DOHH2 (cell line): ENCODE results near the gene EXOC3L1.

Experiments used
- H3F3A ChIP-seq: fragments of 200-600 bp; sonication (generic), shearing (Covaris generic); 2 replicates; pipeline ENCODE4 v1.6.0; 2016; ENCODE audit warnings: antibody characterized with exemption, mild to moderate bottlenecking; ENCODE audit not compliant: control insufficient read depth, insufficient read depth
- H3K27ac ChIP-seq: fragments of 200-600 bp; sonication (generic); 2 replicates; pipeline ENCODE4 v1.5.1; 2014; ENCODE audit warnings: low read depth, mild to moderate bottlenecking, low read length, moderate library complexity
- H3K27me3 ChIP-seq: fragments of 200-600 bp; sonication (generic); 2 replicates; pipeline ENCODE4 v1.6.1; 2014; ENCODE audit warnings: mild to moderate bottlenecking, low read length, mixed read lengths; ENCODE audit not compliant: control insufficient read depth
- H3K36me3 ChIP-seq: fragments of 200-600 bp; sonication (generic); 2 replicates; pipeline ENCODE4 v1.6.1; 2014; ENCODE audit warnings: mild to moderate bottlenecking, low read length, moderate library complexity, mixed read lengths; ENCODE audit not compliant: control insufficient read depth
- H3K4me1 ChIP-seq: fragments of 200-600 bp; sonication (generic); 2 replicates; pipeline ENCODE4 v1.6.1; 2014; ENCODE audit warnings: mild to moderate bottlenecking, low read length, mixed read lengths; ENCODE audit not compliant: control insufficient read depth
- H3K4me2 ChIP-seq: fragments of 200-600 bp; sonication (generic); 2 replicates; pipeline ENCODE4 v1.6.0; 2014; ENCODE audit warnings: mild to moderate bottlenecking, low read length, moderate library complexity
- H3K4me3 ChIP-seq: fragments of 200-600 bp; sonication (generic); 2 replicates; pipeline ENCODE4 v1.5.1; 2014; ENCODE audit warnings: mild to moderate bottlenecking, low read length, mixed read lengths
- H3K79me2 ChIP-seq: fragments of 200-600 bp; sonication (generic); 2 replicates; pipeline ENCODE4 v1.6.1; 2014; ENCODE audit warnings: mild to moderate bottlenecking, low read length, mixed read lengths; ENCODE audit not compliant: control insufficient read depth
- H3K9me2 ChIP-seq: fragments of 200-600 bp; sonication (generic); replicated peaks from 2 replicates; pipeline ENCODE4 v1.6.1; 2014; ENCODE audit warnings: mild to moderate bottlenecking, low read length, mixed read lengths; ENCODE audit not compliant: control insufficient read depth
- H3K9me3 ChIP-seq: fragments of 200-600 bp; sonication (generic); 2 replicates; pipeline ENCODE4 v1.6.1; 2014; ENCODE audit warnings: antibody characterized with exemption, low read length, mixed read lengths; ENCODE audit not compliant: control insufficient read depth, insufficient read depth
- H4K20me1 ChIP-seq: fragments of 200-600 bp; sonication (generic); 2 replicates; pipeline ENCODE4 v1.6.0; 2014; ENCODE audit warnings: low read depth, mild to moderate bottlenecking, antibody characterized with exemption, low read length, moderate library complexity; ENCODE audit not compliant: control insufficient read depth, insufficient read depth
- CTCF ChIP-seq: fragments of 200-600 bp; sonication (generic); IDR thresholded peaks from one replicate; pipeline ENCODE4 v1.5.1; 2014; ENCODE audit warnings: antibody characterized with exemption, mild to moderate bottlenecking, low read depth, low read length; ENCODE audit not compliant: poor library complexity, severe bottlenecking
- EZH2phosphoT487 ChIP-seq: fragments of 200-600 bp; sonication (generic); IDR thresholded peaks from 2 replicates; pipeline ENCODE4 v1.6.1; 2017; ENCODE audit warnings: borderline replicate concordance, mild to moderate bottlenecking, antibody characterized with exemption, low read length, moderate library complexity, mixed read lengths

The EXOC3L1 gene

GRCh38 chr16:67142342-67142741 lies 47.6 kb downstream of the EXOC3L1 start:
- Histone ChIP-seq H3K27me3 (no peaks in the 10 kb centered on the region), H3K27ac (no peak overlapping the region), H3K4me1 (no peaks in the 10 kb centered on the region), H3F3A (no peaks in the 10 kb centered on the region), H3K9me3 (no peaks in the 10 kb centered on the region), H3K9me2 (no peaks in the 10 kb centered on the region), H3K4me2 (no peak overlapping the region), H4K20me1 (no peaks in the 10 kb centered on the region), H3K4me3 (no peak overlapping the region), H3K79me2 (no peaks in the 10 kb centered on the region), H3K36me3 (peaks cover 70% of the 10 kb centered on the region)
- TF ChIP-seq CTCF: no peak
- TF ChIP-seq EZH2phosphoT487: no peak

GRCh38 chr16:67141391-67141790 lies 48.5 kb downstream of the EXOC3L1 start:
- H3K9me3 ChIP-seq: no peaks in the 10 kb centered on the region
- no peak overlapping the region for H3K4me2 ChIP-seq
- no peaks in the 10 kb centered on the region for H3K27me3 ChIP-seq
- no peak overlapping the region for H3K4me3 ChIP-seq
- H3K27ac ChIP-seq: no peak overlapping the region
- H3K36me3 ChIP-seq: peaks cover 62% of the 10 kb centered on the region
- TF ChIP-seq CTCF: no peak
- TF ChIP-seq EZH2phosphoT487: no peak
- no peaks in the 10 kb centered on the region for H3K9me2 ChIP-seq
- no peaks in the 10 kb centered on the region for H3K79me2 ChIP-seq
- no peaks in the 10 kb centered on the region for H4K20me1 ChIP-seq
- no peaks in the 10 kb centered on the region for H3F3A ChIP-seq
- H3K4me1 ChIP-seq: no peaks in the 10 kb centered on the region

- no peaks in the 10 kb centered on the region for H4K20me1 ChIP-seq
- no peaks in the 10 kb centered on the region for H3K79me2 ChIP-seq
- no peaks in the 10 kb centered on the region for H3K9me3 ChIP-seq
- H3K4me1 ChIP-seq: no peaks in the 10 kb centered on the region
- no peaks in the 10 kb centered on the region for H3K27me3 ChIP-seq
- peaks cover 60% of the 10 kb centered on the region for H3K36me3 ChIP-seq
- TF ChIP-seq CTCF: no peak
- no peak overlapping the region for H3K4me3 ChIP-seq
- no peaks in the 10 kb centered on the region for H3K9me2 ChIP-seq
- H3K27ac ChIP-seq: no peak overlapping the region
- no peaks in the 10 kb centered on the region for H3F3A ChIP-seq
- H3K4me2 ChIP-seq: no peak overlapping the region
Observed at GRCh38 chr16:67137605-67138004, 52.3 kb downstream of the EXOC3L1 start.
